Activated CD4-positive, CD25-positive, alpha-beta regulatory T cell treated with anti-CD3 and anti-CD28 coated beads, Interleukin-2, amount 50 U/mL, for 16 hours (primary cell): ENCODE measurements around the gene CMPK1.

Source experiments
- DNase-seq: peaks from one replicate; pipeline ENCODE4 v3.0.0-alpha.2; 2020; ENCODE audit warnings: low read depth, low spot score

The CMPK1 gene

DNA sequence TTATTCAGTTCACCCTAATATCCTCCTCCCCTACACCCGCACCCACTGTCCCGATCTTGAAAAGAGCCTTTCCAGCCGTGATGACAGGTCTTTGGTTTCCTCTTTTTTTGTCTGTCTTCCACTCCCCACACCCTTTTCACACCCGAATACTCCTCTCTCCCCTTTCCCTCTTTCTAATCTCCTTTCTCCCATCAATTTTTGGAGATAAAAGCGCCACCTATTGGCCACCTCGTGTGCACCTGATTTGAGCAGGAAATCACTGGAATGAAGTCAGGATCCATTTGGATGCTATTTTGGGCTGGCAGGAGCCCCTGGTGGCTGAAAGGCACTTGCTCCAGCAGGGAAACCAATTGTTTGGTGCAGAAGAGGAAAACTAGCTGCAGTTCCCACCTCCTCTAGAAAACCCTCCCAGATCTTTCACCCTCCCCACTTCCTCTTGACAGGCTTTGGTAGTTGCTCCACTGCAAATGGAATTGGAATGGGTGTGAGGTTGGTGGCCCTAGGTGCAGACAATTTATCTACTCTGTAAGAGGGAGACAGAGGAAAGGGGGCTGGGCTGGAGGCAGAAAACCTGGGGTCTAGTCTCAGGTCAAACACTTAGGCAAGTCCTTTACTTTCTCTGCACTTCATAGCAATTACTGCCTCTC is 90.9 kb downstream of the CMPK1 start:
- no peak for DNase-seq
